HG02610 (cell line): ENCODE data around the gene LAMP1.
"Not testable (repeated sequence)": the region's sequence is repeated elsewhere in the genome, so short reads cannot be mapped to it uniquely, and the experiment has no call there.

Experiments
- ATAC-seq: cut with Tn5 transposase; IDR thresholded peaks from one replicate; pipeline ENCODE4 v1.9.1; 2021; ENCODE audit warnings: mild to moderate bottlenecking, moderate library complexity; ENCODE audit not compliant: unreplicated experiment

Gene LAMP1, protein sequence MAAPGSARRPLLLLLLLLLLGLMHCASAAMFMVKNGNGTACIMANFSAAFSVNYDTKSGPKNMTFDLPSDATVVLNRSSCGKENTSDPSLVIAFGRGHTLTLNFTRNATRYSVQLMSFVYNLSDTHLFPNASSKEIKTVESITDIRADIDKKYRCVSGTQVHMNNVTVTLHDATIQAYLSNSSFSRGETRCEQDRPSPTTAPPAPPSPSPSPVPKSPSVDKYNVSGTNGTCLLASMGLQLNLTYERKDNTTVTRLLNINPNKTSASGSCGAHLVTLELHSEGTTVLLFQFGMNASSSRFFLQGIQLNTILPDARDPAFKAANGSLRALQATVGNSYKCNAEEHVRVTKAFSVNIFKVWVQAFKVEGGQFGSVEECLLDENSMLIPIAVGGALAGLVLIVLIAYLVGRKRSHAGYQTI

DNA sequence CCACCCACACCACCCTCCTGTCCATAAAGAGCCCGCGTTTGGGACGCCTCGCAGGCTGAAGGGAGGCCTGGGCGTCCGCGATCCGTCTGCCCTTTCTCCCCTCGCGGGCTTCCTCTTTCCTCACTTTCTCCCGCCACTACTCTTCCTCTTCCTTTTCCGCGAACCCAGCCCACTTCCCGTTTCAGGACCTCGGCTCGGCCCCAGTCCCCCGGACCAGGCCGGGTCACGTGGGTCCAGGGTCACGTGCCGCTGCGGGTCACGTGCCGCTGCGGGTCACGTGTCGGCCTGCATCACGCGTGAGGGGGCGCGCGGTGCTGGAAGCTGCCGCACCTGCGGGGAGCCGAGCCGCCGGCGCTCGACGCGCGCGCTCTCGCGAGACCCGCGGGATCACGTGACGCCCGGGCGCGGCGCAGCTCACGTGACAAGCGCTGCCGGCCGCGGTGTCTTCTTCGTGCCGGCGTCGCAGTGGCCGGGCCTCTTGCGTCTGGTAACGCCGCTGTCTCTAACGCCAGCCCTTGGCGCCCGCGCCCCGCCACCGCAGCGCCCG is at the start of gene LAMP1:
LAMP1 (plus strand) TSS at position 417 of the 547 bp plus-strand sequence. CDS start 196 bp downstream, outside the sequence.
- peak; percentile 74 for ATAC-seq

DNA sequence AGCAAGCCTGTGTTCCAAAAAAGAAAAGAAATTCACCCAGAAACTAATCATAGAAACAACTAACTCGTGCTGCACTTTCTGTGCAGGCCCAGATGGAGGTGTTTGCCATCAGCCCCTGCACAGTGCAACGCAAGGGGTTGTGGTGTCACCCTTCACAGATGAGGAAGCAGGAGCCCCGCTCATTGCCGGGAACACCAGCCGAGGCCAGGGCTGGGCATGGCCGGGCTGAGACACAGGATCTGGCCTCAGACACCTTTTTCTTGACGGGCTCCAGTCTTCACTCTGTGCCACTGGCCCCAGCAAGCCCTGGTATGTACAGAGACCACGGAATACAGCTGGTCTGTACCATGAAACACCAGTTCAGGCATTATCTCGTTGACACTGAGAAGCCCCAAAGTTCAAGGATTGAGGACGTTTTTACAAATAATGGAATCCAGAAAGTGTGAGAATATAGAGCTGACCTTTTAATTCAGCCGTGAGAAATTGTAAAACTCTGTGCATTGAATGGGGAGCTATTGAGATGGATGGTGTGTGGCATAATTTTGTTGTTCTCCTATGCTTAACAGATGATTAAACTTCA is 44.4 kb upstream of the LAMP1 start:
- no peak for ATAC-seq

DNA sequence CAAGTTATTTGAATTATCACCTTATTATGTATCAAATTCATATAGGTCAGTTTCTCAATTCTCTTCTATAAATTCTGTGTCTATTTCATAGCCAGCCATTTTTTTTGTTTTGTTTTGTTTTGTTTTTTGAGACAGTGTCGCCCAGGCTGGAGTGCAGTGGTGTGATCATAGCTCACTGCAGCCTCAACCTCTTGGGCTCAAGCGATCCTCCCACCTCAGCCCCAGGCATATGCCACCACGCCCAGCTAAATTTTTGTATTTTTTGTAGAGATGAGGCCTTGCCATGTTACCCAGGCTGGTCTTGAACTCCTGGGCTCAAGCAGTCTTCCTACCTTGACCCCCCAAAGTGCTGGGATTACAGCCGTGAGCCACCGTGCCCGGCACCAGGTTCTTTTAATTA is 39.1 kb upstream of the LAMP1 start:
- ATAC-seq, result not testable (repeated sequence)

DNA sequence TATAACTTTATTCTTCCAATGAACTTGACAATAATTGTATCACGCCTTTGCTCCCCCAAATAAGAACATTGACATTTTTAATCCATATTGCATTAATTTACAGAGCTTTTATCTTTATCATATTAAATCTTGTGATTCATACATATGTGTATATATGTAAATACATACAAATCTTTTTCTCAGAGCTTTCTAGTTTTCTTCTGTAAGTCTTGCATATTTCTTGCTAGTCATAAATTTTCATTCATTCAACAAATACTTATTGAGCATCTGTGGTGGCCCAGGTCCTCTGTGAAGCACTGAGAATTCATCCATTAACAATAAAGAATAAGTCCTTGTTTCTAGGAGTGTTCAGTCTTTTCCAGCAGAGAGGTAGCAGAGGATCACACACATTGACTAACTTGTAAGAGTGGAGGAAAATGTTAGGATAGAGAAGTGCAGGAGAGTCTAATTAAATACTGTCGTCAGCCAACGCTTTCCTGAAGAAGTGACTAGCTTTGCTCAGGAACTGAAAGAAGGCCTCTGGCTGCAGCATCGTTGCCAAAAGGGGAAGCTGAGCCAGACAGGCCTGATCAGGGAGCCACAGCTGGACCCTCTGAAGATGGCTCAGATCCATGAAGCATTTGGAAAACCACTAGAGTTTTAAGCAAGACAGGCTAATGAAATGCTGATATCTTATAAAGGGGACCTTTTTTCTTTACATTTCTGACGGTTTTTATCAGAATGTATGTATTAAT is 38.6 kb upstream of the LAMP1 start:
- ATAC-seq, result no peak

DNA sequence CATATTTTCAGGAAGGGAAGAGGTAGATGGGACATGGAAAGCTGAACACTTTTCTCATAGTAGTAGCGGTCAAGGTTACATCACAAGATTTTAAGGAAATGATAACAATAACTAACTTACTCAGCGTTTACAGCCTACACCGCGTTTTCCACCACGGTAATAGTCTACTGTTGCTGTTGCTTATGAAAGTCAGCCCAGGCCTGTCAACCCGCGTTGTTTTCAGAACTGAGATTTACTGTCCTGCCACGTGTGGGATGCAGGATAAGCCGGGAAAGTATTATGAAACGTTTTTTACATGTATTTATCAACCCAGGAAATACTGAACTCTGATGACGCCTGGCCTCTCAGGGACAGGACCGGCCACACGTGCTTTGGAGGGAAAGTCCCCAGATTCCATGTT is 36.0 kb upstream of the LAMP1 start:
- ATAC-seq, result no peak

DNA sequence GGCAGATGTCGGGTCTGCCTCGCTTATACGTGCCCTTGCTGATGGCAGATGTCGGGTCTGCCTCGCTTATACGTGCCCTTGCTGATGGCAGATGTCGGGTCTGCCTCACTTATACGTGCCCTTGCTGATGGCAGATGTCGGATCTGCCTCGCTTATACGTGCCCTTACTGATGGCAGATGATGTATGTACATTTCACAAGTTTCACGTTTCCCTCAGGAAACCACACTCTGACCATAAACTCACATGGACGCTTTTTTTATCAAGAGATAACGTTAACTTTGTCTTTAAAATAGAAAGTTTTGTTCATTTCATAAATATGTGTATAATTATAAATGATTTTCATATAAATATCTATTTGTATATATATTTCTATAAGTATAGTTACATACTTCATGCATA is 34.0 kb upstream of the LAMP1 start:
- ATAC-seq, result not testable (repeated sequence)

DNA sequence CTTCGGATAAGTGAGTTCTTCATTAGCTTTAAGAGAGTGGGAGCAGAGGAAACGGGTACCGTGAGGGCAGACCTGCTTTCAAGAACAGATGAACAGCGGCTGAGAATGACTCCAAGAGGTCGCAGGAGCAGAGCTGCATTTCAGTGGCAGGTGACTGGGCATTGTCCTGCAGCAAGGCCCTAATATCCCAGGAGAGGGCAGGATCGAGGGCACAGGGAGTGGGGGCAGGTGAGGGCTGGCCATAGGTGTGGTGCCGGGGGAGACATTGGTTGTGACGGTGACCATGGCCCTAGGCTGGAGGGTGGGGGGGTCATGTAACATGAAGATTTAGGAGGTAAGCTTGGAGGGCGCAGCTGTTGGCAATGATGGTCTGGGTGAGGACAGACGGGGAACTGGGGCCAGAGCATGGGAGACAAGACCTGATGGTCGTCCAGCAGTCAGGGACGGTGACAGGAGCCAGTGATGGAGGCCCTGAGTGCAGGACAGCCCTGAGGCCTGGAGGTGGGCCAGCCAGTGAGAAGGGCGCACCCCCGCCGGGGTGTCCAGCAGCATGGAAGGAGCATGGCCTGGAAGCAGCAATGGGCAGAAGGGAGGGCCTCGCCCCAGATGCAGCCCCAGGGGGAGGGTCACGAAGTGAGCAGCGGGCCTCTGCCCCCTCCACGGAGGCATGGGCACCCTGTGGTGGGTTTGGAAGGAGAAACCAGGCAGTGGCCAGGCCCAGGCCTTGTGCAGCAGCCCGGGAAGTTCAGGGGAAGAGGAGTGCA is 29.2 kb upstream of the LAMP1 start:
- no peak for ATAC-seq

DNA sequence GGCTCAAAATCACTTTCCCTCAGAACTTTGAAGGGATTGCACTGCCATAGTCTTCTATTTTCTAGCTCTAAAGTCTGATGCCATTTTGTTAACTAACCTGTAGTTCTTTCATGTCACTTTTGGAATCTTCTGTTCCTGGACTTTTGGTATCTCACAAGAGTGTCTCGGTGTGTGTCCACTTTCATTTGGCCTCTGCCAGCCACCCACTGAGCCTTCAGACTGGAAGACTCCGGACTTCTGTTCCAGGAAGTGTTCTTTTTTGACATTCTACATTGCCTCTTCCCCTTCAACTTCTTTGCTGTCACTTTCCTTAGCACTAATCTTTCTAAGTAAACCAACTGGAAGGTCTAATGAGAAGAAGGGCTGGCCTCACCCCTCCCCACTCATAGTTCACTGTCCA is 25.0 kb upstream of the LAMP1 start:
- ATAC-seq, result no peak

DNA sequence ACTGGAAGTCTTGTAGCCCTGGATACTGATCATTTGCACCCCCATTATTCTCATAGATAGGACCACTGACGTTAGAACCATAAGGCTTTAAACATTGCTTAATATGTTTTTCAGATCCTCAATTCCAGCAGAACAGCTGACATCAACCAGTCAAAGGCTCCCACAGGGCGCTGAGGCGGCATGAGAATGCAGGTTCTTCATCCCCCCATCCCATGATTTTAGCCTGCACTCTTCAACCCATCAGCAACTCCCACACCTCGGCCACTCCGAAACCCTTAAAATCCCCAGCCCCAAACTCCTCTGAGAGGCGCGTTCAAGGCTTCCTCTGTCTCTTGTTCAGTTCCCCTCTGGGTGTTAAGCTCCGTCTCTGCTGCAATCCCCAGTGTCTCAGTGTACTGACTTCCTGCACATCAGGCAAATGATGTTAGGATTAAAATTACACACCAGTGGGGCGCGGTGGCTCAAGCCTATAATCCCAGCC is 24.3 kb upstream of the LAMP1 start:
- ATAC-seq, result no peak

DNA sequence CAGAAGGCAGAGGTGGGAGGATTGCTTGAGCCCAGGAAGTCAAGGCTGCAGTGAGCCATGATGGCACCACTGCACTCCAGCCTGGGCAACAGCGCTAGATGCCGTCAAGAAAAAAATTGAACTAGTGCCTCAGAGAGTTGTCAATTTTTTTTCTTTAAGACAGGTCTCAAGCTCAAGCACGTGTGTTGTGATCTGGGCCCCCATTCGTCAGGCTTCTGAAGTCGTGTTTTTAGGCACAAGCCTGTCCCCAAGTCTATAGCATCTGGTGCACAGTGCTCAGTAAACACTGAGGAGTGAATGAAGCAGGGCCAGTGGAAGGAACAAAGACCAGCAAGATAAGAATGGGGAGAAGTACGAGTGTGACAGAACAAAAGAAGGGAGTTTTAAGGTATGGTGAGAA is 23.7 kb upstream of the LAMP1 start:
- no peak for ATAC-seq

DNA sequence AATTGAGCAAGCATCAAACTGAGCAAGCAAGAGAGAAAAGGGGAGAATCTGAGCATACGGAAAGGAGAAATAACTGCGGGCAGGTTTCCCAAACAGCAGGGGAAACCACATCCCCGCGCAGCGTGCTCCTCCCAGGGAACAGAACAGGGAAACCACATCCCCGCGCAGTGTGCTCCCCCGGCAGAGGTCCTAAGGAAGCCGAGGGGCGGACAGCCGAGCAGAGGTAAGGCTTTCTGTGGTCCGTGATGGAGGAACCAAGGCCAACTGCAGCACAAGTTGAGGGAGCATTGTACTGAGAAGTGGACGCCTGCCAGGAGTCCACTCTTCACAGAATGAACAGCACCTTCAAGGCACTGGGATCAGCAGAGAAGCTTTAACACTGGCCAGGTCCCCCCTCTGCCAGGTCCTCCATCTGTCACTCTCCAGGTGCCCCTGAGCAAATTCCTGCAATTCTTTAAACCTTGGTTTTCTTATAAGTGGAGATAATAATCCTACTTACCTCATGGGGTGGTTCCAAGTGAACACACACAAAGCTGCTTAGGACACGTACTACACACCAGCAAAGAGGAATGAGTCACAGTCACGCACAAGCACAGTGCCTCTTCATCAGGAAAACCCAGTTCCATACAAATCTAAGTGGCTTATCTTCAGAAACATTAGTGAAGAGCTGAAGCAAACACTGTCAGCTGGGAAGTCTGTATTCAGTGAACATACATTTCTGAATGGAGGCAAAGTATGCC is 23.0 kb upstream of the LAMP1 start:
- ATAC-seq, result no peak

DNA sequence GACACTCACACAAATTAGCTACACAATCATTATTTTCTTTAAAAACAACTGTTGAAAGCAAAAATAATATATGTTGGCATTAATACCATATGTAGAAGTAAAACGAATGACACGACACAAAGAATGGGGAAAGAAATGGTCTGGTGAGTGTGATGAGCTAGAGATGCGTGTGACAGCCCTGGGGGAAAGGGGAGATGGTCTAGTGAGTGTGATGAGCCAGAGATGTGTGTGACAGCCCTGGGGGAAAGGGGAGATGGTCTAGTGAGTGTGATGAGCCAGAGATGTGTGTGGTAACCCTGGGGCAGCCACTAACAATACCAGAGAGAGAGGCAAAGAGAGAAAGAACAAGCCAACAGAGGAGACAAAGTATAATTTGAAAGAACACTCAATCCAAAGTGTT is 22.3 kb upstream of the LAMP1 start:
- no peak for ATAC-seq

DNA sequence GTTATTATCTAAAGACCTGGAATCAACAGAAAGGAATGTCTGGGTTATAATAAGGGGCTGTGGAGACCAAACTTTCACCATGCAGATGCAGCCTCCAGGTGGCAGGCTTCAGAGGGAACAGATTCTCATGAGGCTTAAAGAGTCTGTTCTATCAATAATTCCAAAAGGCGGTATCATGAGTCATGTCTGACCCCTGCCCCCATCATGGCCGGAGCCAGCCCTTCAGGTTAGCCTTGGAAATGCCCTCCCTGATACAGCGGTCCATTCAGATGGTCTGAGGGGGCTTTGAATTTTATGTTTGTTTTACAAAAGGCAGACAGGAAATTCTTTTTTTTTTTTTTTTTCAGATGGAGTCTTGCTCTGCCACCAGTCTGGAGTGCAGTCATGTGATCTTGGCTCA is 21.7 kb upstream of the LAMP1 start:
- ATAC-seq, result no peak

DNA sequence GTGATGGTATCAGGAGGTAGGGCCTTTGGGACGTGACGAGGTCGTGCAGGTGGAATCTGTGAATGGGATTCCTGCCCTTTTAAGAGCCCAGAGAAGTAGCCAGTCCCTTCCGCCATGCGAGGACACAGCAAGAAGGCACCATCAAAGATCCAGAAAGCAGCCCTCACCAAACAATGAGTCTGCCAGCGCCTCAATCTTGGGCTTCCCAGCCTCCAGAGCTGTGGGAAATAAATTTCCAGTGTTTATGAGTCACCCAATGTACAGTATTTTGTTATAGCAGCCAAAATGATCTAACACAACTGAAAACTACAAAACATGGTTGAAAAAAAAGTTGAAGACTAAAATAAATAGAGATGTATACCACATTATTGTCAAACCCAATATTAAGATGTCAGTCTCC is 16.9 kb upstream of the LAMP1 start:
- ATAC-seq, result no peak

DNA sequence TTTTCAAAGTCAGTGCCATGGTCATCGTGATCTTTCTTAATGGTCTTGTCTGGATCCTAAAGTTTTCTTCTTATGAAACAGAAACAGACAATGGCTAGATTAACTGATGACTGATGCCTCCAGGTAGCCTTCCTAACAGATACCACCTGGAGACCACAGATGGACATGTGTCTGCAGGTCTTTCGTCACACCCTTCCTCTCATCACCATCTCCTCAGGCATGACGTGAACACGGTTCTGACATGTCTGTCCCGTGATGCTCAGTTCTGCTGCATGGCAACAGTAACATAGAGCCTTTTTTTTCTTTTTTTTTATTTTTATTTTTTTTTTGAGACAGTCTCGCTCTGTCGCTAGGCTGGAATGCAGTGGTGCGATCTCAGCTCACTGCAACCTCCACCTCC is 13.1 kb upstream of the LAMP1 start:
- ATAC-seq, result no peak

DNA sequence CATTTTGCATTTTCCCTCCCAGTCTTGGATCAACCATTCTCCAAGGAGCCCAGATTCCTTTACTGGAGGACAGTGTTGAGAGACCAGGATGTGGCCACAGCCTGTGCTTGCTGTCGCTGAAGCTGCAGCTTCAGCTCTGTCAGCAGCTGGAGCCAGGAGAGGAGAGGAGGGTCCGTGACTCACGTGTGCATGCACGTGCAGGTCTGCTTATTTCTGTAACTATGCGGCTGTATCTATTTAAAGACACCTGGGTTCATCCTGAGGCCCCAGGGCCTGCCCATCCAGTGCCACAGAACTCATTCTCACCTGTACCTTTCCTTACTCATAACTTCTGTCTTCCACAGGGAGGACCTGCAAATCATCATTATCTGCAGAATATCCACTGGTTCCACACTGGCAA is 8.2 kb upstream of the LAMP1 start:
- no peak for ATAC-seq

DNA sequence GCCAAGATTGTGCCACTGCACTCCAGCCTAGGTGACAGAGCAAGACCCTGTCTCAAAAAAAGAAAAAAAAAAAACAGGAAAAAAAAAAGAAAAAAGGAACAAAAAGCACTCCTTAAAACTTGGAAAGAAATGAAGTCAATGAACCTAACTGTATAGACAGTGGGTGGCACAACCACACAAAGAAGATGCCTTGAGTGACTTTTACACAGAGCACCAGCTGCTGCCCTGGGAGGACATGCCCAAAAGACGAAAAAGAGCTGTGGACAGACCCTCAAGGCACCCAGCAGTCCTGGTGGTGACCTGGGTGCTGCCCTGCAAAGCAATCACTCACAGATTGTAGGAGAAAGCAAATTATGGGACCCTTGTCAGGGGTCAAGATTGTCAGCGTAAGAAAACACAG is 5.9 kb upstream of the LAMP1 start:
- ATAC-seq, result no peak

DNA sequence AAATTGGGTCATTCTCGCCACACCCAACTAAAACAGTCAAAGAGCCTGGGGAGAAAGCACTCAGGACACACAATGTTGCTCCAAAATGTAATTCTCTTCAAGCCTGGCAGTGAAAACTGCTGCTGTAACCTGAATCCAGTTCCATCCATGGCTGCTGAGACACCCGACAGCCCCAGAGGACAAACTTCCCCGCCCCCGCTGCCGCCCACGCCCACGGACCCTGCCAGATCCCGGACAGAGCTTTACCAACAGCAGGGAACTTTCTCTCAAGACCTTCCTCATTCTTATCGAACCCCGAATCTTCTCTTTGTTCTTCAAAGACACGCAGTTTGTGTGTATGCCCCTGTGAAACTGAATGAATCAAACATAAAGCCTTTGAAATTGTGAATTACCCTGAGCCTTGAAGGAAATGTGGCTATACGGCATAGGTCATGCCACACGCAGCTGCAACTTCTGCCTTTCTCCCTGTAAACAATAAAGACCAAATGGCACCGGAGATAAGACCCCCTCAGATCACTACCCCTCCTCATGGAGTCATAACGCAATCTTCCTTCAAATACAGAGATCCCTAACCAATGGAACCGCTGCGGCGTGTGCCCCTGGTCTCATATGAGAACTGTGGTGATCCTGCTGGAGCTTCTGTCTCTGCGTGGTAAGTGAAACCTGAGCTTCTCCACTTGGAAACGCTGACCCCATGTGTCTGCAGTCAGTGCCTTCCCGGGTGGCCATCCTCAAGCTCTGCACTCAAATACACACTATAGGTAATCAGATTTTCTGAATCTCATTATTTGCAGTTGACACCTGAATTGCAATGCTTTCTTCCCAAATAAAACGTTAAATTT is 4.8 kb upstream of the LAMP1 start:
- ATAC-seq, result no peak

DNA sequence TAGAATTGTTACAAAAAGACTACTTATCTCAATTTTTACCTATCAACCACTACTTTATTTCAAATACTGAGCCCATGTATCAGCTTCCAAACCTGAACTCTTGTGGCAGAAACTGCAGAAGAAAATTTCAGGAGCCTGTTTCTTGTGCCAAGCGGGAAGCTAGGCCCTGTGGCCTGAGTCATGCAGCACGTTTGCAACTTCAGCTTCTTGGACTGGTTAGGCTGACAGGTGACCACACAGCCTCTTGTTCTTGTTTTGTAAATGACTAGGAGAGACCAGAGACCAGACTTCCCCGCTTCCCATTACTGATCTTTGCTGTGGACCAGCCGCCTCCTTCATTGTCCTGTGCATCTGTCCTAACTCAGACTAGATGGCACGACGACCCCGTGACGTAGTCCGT is 3.4 kb upstream of the LAMP1 start:
- no peak for ATAC-seq
